Measurements from ENCODE around the gene CILP2. TPM values are rescaled to one million over a fixed set of nuclear protein-coding genes. Genes with fewer than 3 reads are reported as not detected.
A peak's percentile ranks its signal among the peaks of the same experiment; 100 is the strongest.

The CILP2 gene
- total and polyA plus RNA-seq, 2 of the 4 experiments (the other 2 are of a cell fraction), result 0.18 to 0.87 TPM

DNA sequence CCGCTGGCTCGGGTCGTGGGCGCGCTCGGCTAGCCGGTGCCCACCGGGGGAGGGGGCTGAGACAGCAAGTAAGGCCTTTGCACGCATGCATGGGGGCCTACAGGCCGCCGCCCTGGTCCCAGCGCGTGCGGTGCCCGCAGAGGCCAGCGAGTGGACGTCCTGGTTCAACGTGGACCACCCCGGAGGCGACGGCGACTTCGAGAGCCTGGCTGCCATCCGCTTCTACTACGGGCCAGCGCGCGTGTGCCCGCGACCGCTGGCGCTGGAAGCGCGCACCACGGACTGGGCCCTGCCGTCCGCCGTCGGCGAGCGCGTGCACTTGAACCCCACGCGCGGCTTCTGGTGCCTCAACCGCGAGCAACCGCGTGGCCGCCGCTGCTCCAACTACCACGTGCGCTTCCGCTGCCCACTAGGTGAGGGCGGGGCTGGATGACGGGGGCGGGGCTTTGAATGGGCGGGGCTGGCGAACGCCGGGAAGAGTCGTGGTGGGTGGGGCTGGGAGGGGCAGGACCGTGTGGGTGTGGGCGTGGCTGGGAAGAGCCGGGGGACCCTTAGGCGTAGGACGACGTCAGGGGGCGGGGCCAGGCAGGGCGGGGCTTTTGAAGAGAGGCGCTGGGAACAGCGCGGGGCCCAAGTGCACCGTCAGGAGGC, 2.1 kb downstream of the CILP2 start:
- H2BK120ac ChIP-seq (ENCODE audit: low read depth, low read length), result no peak overlapping the region
- no peaks in the 10 kb centered on the region for H3K9me1 ChIP-seq (ENCODE audit: insufficient read depth, low read length)
- in situ Hi-C loops (cut with MboI; ENCODE audit: low sequenced_read_pairs) (loop anchor here (25.0 kb wide), 1 partner anchor 422 kb away; no protein-coding TSS in a partner anchor), intact Hi-C loops (cut with micrococcal nuclease) (no loop called here), dilution Hi-C loops (cut with HindIII; ENCODE audit: low sequenced_read_pairs, unreplicated experiment) (no loop called here)
- H4K5ac ChIP-seq (ENCODE audit: low read depth, low read length), result no peak overlapping the region
- H3K4me2 ChIP-seq (ENCODE audit: low read depth, low read length), result peak overlapping the region; percentile 78
- 22% methylated on average over 40 of the region's 74 CpGs; no CpG with 5 or more reads in 1 of the 2 experiments for WGBS, 2 experiments (ENCODE audit: extremely low coverage in 2 of 2, insufficient read length in 1 of 2)
- H3K79me1 ChIP-seq (ENCODE audit: low read depth in 1 of 2, low read length in 2 of 2), result no peaks in the 10 kb centered on the region
- peak; percentile 62 for ATAC-seq (ENCODE audit: low read depth)
- no peak overlapping the region for H2AK9ac ChIP-seq (replicated peaks; ENCODE audit: low read depth, low read length, poor library complexity)
- POLR2A ChIA-PET (ENCODE audit: unreplicated experiment), result no interaction called here
- no peaks in the 10 kb centered on the region; the same call in 1 of the 2 replicates for H3K9me3 ChIP-seq (ENCODE audit: control insufficient read depth, insufficient read depth, low read length)
- no peak overlapping the region for H3K4ac ChIP-seq (ENCODE audit: low read depth, low read length)
- H3K23ac ChIP-seq (ENCODE audit: low read depth, low read length), result no peak overlapping the region
- TF ChIP-seq RAD21 (IDR thresholded peaks at IDR 0.05; ENCODE audit: low read length) (no peak), MXI1 (IDR thresholded peaks at IDR 0.05; ENCODE audit: borderline replicate concordance, low read depth, low read length) (no peak), POLR2A (IDR thresholded peaks at IDR 0.05; ENCODE audit: low read depth, low read length) (no peak), CEBPB (IDR thresholded peaks at IDR 0.05; ENCODE audit: low read depth, low read length) (no peak)
- TF ChIP-seq, protein P1, sequence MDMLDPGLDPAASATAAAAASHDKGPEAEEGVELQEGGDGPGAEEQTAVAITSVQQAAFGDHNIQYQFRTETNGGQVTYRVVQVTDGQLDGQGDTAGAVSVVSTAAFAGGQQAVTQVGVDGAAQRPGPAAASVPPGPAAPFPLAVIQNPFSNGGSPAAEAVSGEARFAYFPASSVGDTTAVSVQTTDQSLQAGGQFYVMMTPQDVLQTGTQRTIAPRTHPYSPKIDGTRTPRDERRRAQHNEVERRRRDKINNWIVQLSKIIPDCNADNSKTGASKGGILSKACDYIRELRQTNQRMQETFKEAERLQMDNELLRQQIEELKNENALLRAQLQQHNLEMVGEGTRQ (IDR thresholded peaks at IDR 0.05; ENCODE audit: low read depth, low read length), result peak; percentile 29; the same call in 1 of the 2 replicates
- TF ChIP-seq, protein P2, sequence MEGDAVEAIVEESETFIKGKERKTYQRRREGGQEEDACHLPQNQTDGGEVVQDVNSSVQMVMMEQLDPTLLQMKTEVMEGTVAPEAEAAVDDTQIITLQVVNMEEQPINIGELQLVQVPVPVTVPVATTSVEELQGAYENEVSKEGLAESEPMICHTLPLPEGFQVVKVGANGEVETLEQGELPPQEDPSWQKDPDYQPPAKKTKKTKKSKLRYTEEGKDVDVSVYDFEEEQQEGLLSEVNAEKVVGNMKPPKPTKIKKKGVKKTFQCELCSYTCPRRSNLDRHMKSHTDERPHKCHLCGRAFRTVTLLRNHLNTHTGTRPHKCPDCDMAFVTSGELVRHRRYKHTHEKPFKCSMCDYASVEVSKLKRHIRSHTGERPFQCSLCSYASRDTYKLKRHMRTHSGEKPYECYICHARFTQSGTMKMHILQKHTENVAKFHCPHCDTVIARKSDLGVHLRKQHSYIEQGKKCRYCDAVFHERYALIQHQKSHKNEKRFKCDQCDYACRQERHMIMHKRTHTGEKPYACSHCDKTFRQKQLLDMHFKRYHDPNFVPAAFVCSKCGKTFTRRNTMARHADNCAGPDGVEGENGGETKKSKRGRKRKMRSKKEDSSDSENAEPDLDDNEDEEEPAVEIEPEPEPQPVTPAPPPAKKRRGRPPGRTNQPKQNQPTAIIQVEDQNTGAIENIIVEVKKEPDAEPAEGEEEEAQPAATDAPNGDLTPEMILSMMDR (conservative IDR thresholded peaks at IDR 0.05; ENCODE audit: low read depth, low read length), result no peak
- H4K8ac ChIP-seq (ENCODE audit: low read depth in 2 of 2, low read length in 2 of 2), result no peak overlapping the region
- H4K91ac ChIP-seq (ENCODE audit: insufficient read depth, low read depth, low read length), result no peak overlapping the region
- no peak overlapping the region for H3K56ac ChIP-seq (ENCODE audit: extremely low read depth, insufficient read depth, low read length)
- DNase-seq, result peak; percentile 46
- H2BK20ac ChIP-seq (ENCODE audit: low read depth, low read length), result no peak overlapping the region
- H3K18ac ChIP-seq (ENCODE audit: low read depth, low read length), result no peak overlapping the region
- H2AFZ ChIP-seq (replicated peaks; ENCODE audit: low read length, poor library complexity), result peak overlapping the region; percentile 84
- H3K27ac ChIP-seq (ENCODE audit: insufficient read depth, low read length), result no peak overlapping the region
- no peaks in the 10 kb centered on the region; the same call in 1 of the 2 replicates for H4K20me1 ChIP-seq (ENCODE audit: insufficient read depth, low read length)
- H2BK15ac ChIP-seq (ENCODE audit: low read depth, low read length), result no peak overlapping the region
- no peaks in the 10 kb centered on the region; the same call in 1 of the 2 replicates for H3K4me1 ChIP-seq (ENCODE audit: control insufficient read depth, insufficient read depth, low read length)
- H2AK5ac ChIP-seq (ENCODE audit: low read depth, low read length), result no peak overlapping the region
- H3K9ac ChIP-seq (ENCODE audit: low read depth, low read length), result no peak overlapping the region
- CTCF ChIA-PET, result interaction anchor here (1.1 kb wide), 1 partner anchor 13 kb away, joined by 3 read pairs; no protein-coding TSS in a partner anchor
- H2BK5ac ChIP-seq (ENCODE audit: low read depth, low read length, poor library complexity, severe bottlenecking), result no peak overlapping the region
- H3K36me3 ChIP-seq (ENCODE audit: control insufficient read depth, insufficient read depth, low read length), result no peaks in the 10 kb centered on the region
- H3K14ac ChIP-seq (replicated peaks; ENCODE audit: low read depth, low read length), result no peak overlapping the region
- H3K4me3 ChIP-seq (ENCODE audit: insufficient read depth, low read depth, low read length), result no peak overlapping the region; the same call in 1 of the 2 replicates
- BruUV-seq (replicated peaks), result no TSS peak
- H3K27me3 ChIP-seq (ENCODE audit: control insufficient read depth, insufficient read depth, low read length), result peaks cover 25% of the 10 kb centered on the region

Measured in IMR-90 (cell line).